IMR-90 (cell line): ENCODE data around the gene PTN.

Source experiments
- MAFK ChIP-seq: IDR thresholded peaks from 2 replicates; pipeline ENCODE4 v1.6.1; 2012; ENCODE audit warnings: low read depth, low read length, improper control_type of control experiment
- MXI1 ChIP-seq: IDR thresholded peaks from 2 replicates; pipeline ENCODE4 v1.6.1; 2012; ENCODE audit warnings: low read depth, mild to moderate bottlenecking, low read length, moderate library complexity, borderline replicate concordance
- NFE2L2 ChIP-seq: fragments of 150-350 bp; IDR thresholded peaks from 2 replicates; pipeline ENCODE4 v1.6.1; 2016; ENCODE audit warnings: low read depth, mild to moderate bottlenecking, low read length
- POLR2A ChIP-seq: IDR thresholded peaks from 2 replicates; pipeline ENCODE4 v1.6.1; 2012; ENCODE audit warnings: mild to moderate bottlenecking, low read depth, low read length
- RFX5 ChIP-seq: IDR thresholded peaks from 2 replicates; pipeline ENCODE4 v1.8.0; 2012; ENCODE audit warnings: low read depth, mild to moderate bottlenecking, low read length, moderate library complexity
- SMC3 ChIP-seq: fragments of 150-350 bp; IDR thresholded peaks from 2 replicates; pipeline ENCODE4 v1.6.1; 2016; ENCODE audit warnings: low read depth, mild to moderate bottlenecking, antibody characterized with exemption, low read length, moderate library complexity
- TF ChIP-seq, protein P1 (sequence below): conservative IDR thresholded peaks from 2 replicates; pipeline ENCODE4 v1.5.1; 2012; ENCODE audit warnings: mild to moderate bottlenecking, low read depth, low read length, improper control_type of control experiment
- TF ChIP-seq, protein P2 (sequence below): fragments of 150-350 bp; IDR thresholded peaks from 2 replicates; pipeline ENCODE4 v1.6.1; 2016; ENCODE audit warnings: low read depth, mild to moderate bottlenecking, low read length, moderate library complexity, borderline replicate concordance
- TF ChIP-seq, protein P3 (sequence below): fragments of 150-350 bp; IDR thresholded peaks from 2 replicates; pipeline ENCODE4 v1.6.1; 2017; ENCODE audit warnings: mild to moderate bottlenecking, antibody characterized with exemption, low read length, low read depth

DNA sequence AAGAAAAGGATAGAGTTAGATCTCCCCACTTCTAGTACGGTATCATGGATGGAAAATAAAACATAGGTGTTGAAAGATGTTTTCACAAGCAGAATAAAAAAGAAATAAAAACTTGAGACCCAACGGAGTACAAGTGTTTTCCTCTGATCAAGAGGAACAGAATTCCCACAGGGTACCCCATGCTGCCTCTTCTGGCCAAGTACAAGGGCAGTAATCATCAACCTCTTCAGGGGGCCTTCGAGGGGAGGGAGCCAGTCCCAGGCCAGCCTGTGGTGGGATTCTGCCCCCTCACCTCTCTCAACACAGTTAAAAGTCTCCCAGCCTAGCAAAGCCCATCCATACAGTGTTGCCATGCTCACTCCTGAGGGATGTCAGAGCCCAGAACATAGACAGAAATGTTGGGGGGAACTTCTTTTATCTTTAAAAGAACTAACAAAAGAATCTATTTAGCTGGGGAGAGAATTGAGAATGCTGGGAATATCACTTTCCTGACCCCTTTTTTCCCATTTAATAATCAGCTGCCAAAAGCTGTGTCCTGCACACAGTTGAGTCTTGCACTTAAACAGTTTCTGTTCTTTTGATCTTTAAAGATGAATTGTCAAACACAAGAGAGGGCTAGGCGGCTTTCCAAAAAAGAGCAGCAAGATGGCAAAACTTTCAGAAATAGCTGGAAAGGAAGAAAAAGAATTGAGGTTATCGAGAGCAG lies 101.7 kb downstream of the PTN start:
- TF ChIP-seq, protein P1, sequence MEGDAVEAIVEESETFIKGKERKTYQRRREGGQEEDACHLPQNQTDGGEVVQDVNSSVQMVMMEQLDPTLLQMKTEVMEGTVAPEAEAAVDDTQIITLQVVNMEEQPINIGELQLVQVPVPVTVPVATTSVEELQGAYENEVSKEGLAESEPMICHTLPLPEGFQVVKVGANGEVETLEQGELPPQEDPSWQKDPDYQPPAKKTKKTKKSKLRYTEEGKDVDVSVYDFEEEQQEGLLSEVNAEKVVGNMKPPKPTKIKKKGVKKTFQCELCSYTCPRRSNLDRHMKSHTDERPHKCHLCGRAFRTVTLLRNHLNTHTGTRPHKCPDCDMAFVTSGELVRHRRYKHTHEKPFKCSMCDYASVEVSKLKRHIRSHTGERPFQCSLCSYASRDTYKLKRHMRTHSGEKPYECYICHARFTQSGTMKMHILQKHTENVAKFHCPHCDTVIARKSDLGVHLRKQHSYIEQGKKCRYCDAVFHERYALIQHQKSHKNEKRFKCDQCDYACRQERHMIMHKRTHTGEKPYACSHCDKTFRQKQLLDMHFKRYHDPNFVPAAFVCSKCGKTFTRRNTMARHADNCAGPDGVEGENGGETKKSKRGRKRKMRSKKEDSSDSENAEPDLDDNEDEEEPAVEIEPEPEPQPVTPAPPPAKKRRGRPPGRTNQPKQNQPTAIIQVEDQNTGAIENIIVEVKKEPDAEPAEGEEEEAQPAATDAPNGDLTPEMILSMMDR, result no peak
- TF ChIP-seq POLR2A (no peak), SMC3 (no peak), MAFK (no peak), NFE2L2 (no peak), MXI1 (no peak), RFX5 (no peak)
- TF ChIP-seq, protein P2, sequence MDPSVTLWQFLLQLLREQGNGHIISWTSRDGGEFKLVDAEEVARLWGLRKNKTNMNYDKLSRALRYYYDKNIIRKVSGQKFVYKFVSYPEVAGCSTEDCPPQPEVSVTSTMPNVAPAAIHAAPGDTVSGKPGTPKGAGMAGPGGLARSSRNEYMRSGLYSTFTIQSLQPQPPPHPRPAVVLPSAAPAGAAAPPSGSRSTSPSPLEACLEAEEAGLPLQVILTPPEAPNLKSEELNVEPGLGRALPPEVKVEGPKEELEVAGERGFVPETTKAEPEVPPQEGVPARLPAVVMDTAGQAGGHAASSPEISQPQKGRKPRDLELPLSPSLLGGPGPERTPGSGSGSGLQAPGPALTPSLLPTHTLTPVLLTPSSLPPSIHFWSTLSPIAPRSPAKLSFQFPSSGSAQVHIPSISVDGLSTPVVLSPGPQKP, result no peak
- TF ChIP-seq, protein P3, sequence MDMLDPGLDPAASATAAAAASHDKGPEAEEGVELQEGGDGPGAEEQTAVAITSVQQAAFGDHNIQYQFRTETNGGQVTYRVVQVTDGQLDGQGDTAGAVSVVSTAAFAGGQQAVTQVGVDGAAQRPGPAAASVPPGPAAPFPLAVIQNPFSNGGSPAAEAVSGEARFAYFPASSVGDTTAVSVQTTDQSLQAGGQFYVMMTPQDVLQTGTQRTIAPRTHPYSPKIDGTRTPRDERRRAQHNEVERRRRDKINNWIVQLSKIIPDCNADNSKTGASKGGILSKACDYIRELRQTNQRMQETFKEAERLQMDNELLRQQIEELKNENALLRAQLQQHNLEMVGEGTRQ, result no peak
